IMR-90 (cell line): ENCODE results near the gene ANKRD13B. TPM values are rescaled to one million over a fixed set of nuclear protein-coding genes. Genes with fewer than 3 reads are reported as not detected.

Experiments used
- ATAC-seq: fragments of 200-7000 bp; cut with Tn5 transposase; 2 replicates; pipeline ENCODE4 v1.9.1; 2020; ENCODE audit warnings: low read depth, mild to moderate bottlenecking, moderate library complexity
- BruUV-seq: library from RNA; stranded (reverse); fragments of 400-500 nt; replicated peaks from 2 replicates; lab custom pipeline; 2021; lab: Mats Ljungman, UMichigan
- CTCF ChIA-PET: fragments of 300-600 bp; formaldehyde crosslinking; extraction: SDS; loops from one replicate; lab custom pipeline; 2021; ENCODE audit warnings: antibody characterized with exemption; lab: Yijun Ruan, JAX
- POLR2A ChIA-PET: fragments of 300-600 bp; sonication (Branson Sonifier 250); formaldehyde crosslinking; loops from one replicate; lab custom pipeline; 2022; ENCODE audit warnings: antibody characterized with exemption; ENCODE audit not compliant: unreplicated experiment; lab: Charles Lee
- DNase-seq: peaks from one replicate; pipeline ENCODE4 v3.0.0; 2013
- H2AFZ ChIP-seq: replicated peaks from 2 replicates; pipeline ENCODE3; 2013; ENCODE audit warnings: low read length, mild to moderate bottlenecking; ENCODE audit not compliant: poor library complexity
- H2AK5ac ChIP-seq: 2 replicates; pipeline ENCODE4 v1.6.1; 2013; ENCODE audit warnings: low read depth, low read length, inconsistent platforms
- H2AK9ac ChIP-seq: replicated peaks from 2 replicates; pipeline ENCODE3; 2013; ENCODE audit warnings: mild to moderate bottlenecking, low read depth, low read length, moderate library complexity; ENCODE audit not compliant: poor library complexity
- H2BK120ac ChIP-seq: 2 replicates; pipeline ENCODE4 v1.6.1; 2013; ENCODE audit warnings: low read depth, low read length, inconsistent platforms
- H2BK15ac ChIP-seq: 3 replicates; pipeline ENCODE4 v1.6.1; 2013; ENCODE audit warnings: low read depth, low read length, inconsistent platforms
- H2BK20ac ChIP-seq: 2 replicates; pipeline ENCODE4 v1.6.1; 2013; ENCODE audit warnings: low read depth, mild to moderate bottlenecking, inconsistent platforms, low read length, moderate library complexity
- H2BK5ac ChIP-seq: 2 replicates; pipeline ENCODE4 v1.6.1; 2013; ENCODE audit warnings: mild to moderate bottlenecking, low read depth, low read length, inconsistent platforms; ENCODE audit not compliant: poor library complexity, severe bottlenecking
- H3K14ac ChIP-seq: replicated peaks from 2 replicates; pipeline ENCODE4 v1.6.1; 2013; ENCODE audit warnings: low read depth, low read length, inconsistent platforms
- H3K18ac ChIP-seq: 2 replicates; pipeline ENCODE4 v1.6.1; 2013; ENCODE audit warnings: low read depth, low read length, control low read depth
- H3K23ac ChIP-seq: 2 replicates; pipeline ENCODE4 v1.6.1; 2013; ENCODE audit warnings: low read depth, low read length, inconsistent platforms
- H3K27ac ChIP-seq: 2 replicates; pipeline ENCODE4 v1.5.1; 2013; ENCODE audit warnings: mild to moderate bottlenecking, control low read depth, low read length; ENCODE audit not compliant: insufficient read depth
- H3K27me3 ChIP-seq: 2 replicates; pipeline ENCODE4 v1.6.1; 2013; ENCODE audit warnings: low read length; ENCODE audit not compliant: control insufficient read depth, insufficient read depth
- H3K36me3 ChIP-seq: 2 replicates; pipeline ENCODE4 v1.6.1; 2013; ENCODE audit warnings: low read length, mixed read lengths; ENCODE audit not compliant: control insufficient read depth, insufficient read depth
- H3K4ac ChIP-seq: 2 replicates; pipeline ENCODE4 v1.6.1; 2013; ENCODE audit warnings: low read depth, low read length, inconsistent platforms
- H3K4me1 ChIP-seq: 2 replicates; pipeline ENCODE4 v1.6.1; 2013; ENCODE audit warnings: low read length, mixed read lengths; ENCODE audit not compliant: control insufficient read depth, insufficient read depth
- H3K4me2 ChIP-seq: 2 replicates; pipeline ENCODE4 v1.6.1; 2013; ENCODE audit warnings: low read depth, mild to moderate bottlenecking, control low read depth, low read length, moderate library complexity
- H3K4me3 ChIP-seq: 2 replicates; pipeline ENCODE4 v1.5.1; 2013; ENCODE audit warnings: low read depth, mild to moderate bottlenecking, control low read depth, low read length, moderate library complexity; ENCODE audit not compliant: insufficient read depth
- H3K56ac ChIP-seq: 2 replicates; pipeline ENCODE4 v1.6.1; 2013; ENCODE audit warnings: low read length, inconsistent platforms; ENCODE audit not compliant: insufficient read depth; ENCODE audit errors: extremely low read depth
- H3K79me1 ChIP-seq, 2 experiments: 2 replicates each; pipeline ENCODE4 v1.6.1; 2013; ENCODE audit warnings: low read length in 2 of 2, inconsistent platforms in 1 of 2, low read depth in 1 of 2
- H3K9ac ChIP-seq: 2 replicates; pipeline ENCODE4 v1.6.1; 2013; ENCODE audit warnings: low read depth, low read length, control low read depth
- H3K9me1 ChIP-seq: 2 replicates; pipeline ENCODE4 v1.6.1; 2013; ENCODE audit warnings: low read length, inconsistent platforms; ENCODE audit not compliant: insufficient read depth
- H3K9me3 ChIP-seq: 2 replicates; pipeline ENCODE4 v1.6.1; 2013; ENCODE audit warnings: low read length; ENCODE audit not compliant: control insufficient read depth, insufficient read depth
- H4K20me1 ChIP-seq: 2 replicates; pipeline ENCODE4 v1.6.1; 2013; ENCODE audit warnings: low read length, inconsistent platforms; ENCODE audit not compliant: insufficient read depth
- H4K5ac ChIP-seq: 2 replicates; pipeline ENCODE4 v1.6.1; 2013; ENCODE audit warnings: mild to moderate bottlenecking, low read depth, low read length, control low read depth
- H4K8ac ChIP-seq, 2 experiments: 2 replicates each; pipeline ENCODE4 v1.6.1; 2013; ENCODE audit warnings: low read depth in 2 of 2, low read length in 2 of 2, control low read depth in 1 of 2, inconsistent platforms in 1 of 2
- H4K91ac ChIP-seq: 2 replicates; pipeline ENCODE4 v1.6.1; 2013; ENCODE audit warnings: low read depth, low read length, inconsistent platforms; ENCODE audit not compliant: insufficient read depth
- BHLHE40 ChIP-seq: fragments of 150-350 bp; IDR thresholded peaks from 2 replicates; pipeline ENCODE4 v1.6.1; 2016; ENCODE audit warnings: mild to moderate bottlenecking, low read depth, low read length
- CEBPB ChIP-seq: IDR thresholded peaks from 2 replicates; pipeline ENCODE4 v1.6.1; 2012; ENCODE audit warnings: low read depth, low read length, improper control_type of control experiment
- ELK1 ChIP-seq: fragments of 150-350 bp; IDR thresholded peaks from 2 replicates; pipeline ENCODE4 v1.6.1; 2016; ENCODE audit warnings: low read depth, mild to moderate bottlenecking, low read length, moderate library complexity, borderline replicate concordance
- FOS ChIP-seq: fragments of 150-350 bp; IDR thresholded peaks from 2 replicates; pipeline ENCODE4 v1.6.1; 2016; ENCODE audit warnings: low read depth, low read length
- MAFK ChIP-seq: IDR thresholded peaks from 2 replicates; pipeline ENCODE4 v1.6.1; 2012; ENCODE audit warnings: low read depth, low read length, improper control_type of control experiment
- MAZ ChIP-seq: IDR thresholded peaks from 2 replicates; pipeline ENCODE4 v1.6.1; 2012; ENCODE audit warnings: low read depth, mild to moderate bottlenecking, low read length, improper control_type of control experiment, moderate library complexity, borderline replicate concordance
- MXI1 ChIP-seq: IDR thresholded peaks from 2 replicates; pipeline ENCODE4 v1.6.1; 2012; ENCODE audit warnings: low read depth, mild to moderate bottlenecking, low read length, moderate library complexity, borderline replicate concordance
- NFE2L2 ChIP-seq: fragments of 150-350 bp; IDR thresholded peaks from 2 replicates; pipeline ENCODE4 v1.6.1; 2016; ENCODE audit warnings: low read depth, mild to moderate bottlenecking, low read length
- POLR2A ChIP-seq: IDR thresholded peaks from 2 replicates; pipeline ENCODE4 v1.6.1; 2012; ENCODE audit warnings: mild to moderate bottlenecking, low read depth, low read length
- RAD21 ChIP-seq: IDR thresholded peaks from 2 replicates; pipeline ENCODE4 v1.6.1; 2012; ENCODE audit warnings: low read length, improper control_type of control experiment
- RCOR1 ChIP-seq: IDR thresholded peaks from 2 replicates; pipeline ENCODE4 v1.6.1; 2012; ENCODE audit warnings: mild to moderate bottlenecking, low read length, improper control_type of control experiment; ENCODE audit not compliant: insufficient replicate concordance
- WGBS, 2 experiments: methylation state at CpG; one replicate each; pipeline versions ENCODE4 v1.1.5 to v1.1.7; 2013; ENCODE audit warnings: missing lambda C conversion rate in 2 of 2; ENCODE audit not compliant: insufficient read length in 1 of 2; ENCODE audit errors: extremely low coverage in 2 of 2; 5-methylcytosine and 5-hydroxymethylcytosine counted together
- dilution Hi-C: fragments of 300-500 bp; cut with HindIII; formaldehyde crosslinking; loops from one replicate; pipeline ENCODE4 v1.14.3; 2018; ENCODE audit warnings: low sequenced_read_pairs; ENCODE audit not compliant: unreplicated experiment
- in situ Hi-C: fragments of 300-500 bp; cut with MboI; formaldehyde crosslinking; loops from 3 replicates; pipeline ENCODE4 v1.14.3; 2019; ENCODE audit warnings: low sequenced_read_pairs, inconsistent platforms, mixed read lengths
- intact Hi-C: fragments of 100-400 bp; cut with micrococcal nuclease; formaldehyde crosslinking; loops from 2 replicates; pipeline ENCODE4 v1.10.0; 2022
- polyA plus RNA-seq, 3 experiments: library from polyadenylated mRNA; depleted of rRNA; stranded (reverse); fragments of >200 nt; gene quantifications; 2 replicates each; pipeline ENCODE4 v1.2.3, GENCODE V29; 2012; ENCODE audit warnings: low replicate concordance in 1 of 3
- total RNA-seq: library from RNA; depleted of rRNA; stranded (reverse); fragments of >200 nt; gene quantifications from 2 replicates; pipeline ENCODE4 v1.2.3, GENCODE V29; 2012
- TF ChIP-seq, protein P1 (sequence below): fragments of 150-350 bp; IDR thresholded peaks from 2 replicates; pipeline ENCODE4 v1.6.1; 2017; ENCODE audit warnings: mild to moderate bottlenecking, antibody characterized with exemption, low read length, low read depth

The ANKRD13B gene
- total and polyA plus RNA-seq, 2 of the 4 experiments (the other 2 are of a cell fraction): 0.90 to 4.0 TPM

GRCh38 chr17:29622337-29623282 is 29.7 kb downstream of the ANKRD13B start, which contains the start of gene CORO6:
Gene CORO6 (minus strand): TSS chr17:29622912. CDS start chr17:29621421, 1,491 bp downstream.
- H3K27ac ChIP-seq: no peak within 1 kb of the TSS; the same call in 1 of the 2 replicates

More at GRCh38 chr17:29622337-29623282, 29.7 kb downstream of the ANKRD13B start, which contains the start of gene CORO6:
- Histone ChIP-seq H3K9ac (peak within 1 kb of the TSS; percentile 40), H3K4me2 (peak within 1 kb of the TSS; percentile 83), H4K20me1 (peaks cover 4% of the 10 kb centered on the region; the same call in 1 of the 2 replicates), H3K9me3 (no peaks in the 10 kb centered on the region), H3K79me1 (peaks cover 0 to 22% of the 10 kb centered on the region in 2 experiments; a peak in 1 of 4 replicates), H4K5ac (no peak within 1 kb of the TSS; the same call in 1 of the 2 replicates), H3K4ac (peak within 1 kb of the TSS; percentile 16; the same call in 1 of the 2 replicates), H3K14ac (peak within 1 kb of the TSS; percentile 16; the same call in 1 of the 2 replicates), H4K8ac (peak within 1 kb of the TSS in 1 of 2 experiments; percentile 61; a peak in 1 of 4 replicates), H3K27me3 (no peaks in the 10 kb centered on the region), H3K4me1 (peaks cover 15% of the 10 kb centered on the region), H3K23ac (no peak within 1 kb of the TSS), H3K56ac (no peak within 1 kb of the TSS), H2BK15ac (no peak within 1 kb of the TSS), H2BK5ac (peak within 1 kb of the TSS; percentile 9), H2BK20ac (0 out of 2 replicates have a peak within 1 kb of the TSS, but pooled peaks have one; percentile 29), H4K91ac (no peak within 1 kb of the TSS; the same call in 1 of the 2 replicates), H3K36me3 (peaks cover 2% of the 10 kb centered on the region; the same call in 1 of the 2 replicates), H2AK5ac (peak within 1 kb of the TSS; percentile 70; the same call in 1 of the 2 replicates), H3K18ac (no peak within 1 kb of the TSS), H3K4me3 (peak within 1 kb of the TSS; percentile 66), H2BK120ac (peak within 1 kb of the TSS; percentile 8; the same call in 1 of the 2 replicates), H2AK9ac (peak within 1 kb of the TSS; percentile 87), H2AFZ (peak within 1 kb of the TSS; percentile 96), H3K9me1 (peaks cover 24% of the 10 kb centered on the region)
- dilution Hi-C loops: no loop called here
- intact Hi-C loops: no loop called here
- WGBS, 2 experiments: 5% methylated on average over 18 of the region's 77 CpGs; no CpG with 5 or more reads in 1 of the 2 experiments
- peak; percentile 91 for ATAC-seq
- ChIA-PET CTCF (interaction anchor here (1.1 kb wide), 1 partner anchor 157 kb away, joined by 3 read pairs; no protein-coding TSS in a partner anchor), POLR2A (no interaction called here)
- in situ Hi-C loops: no loop called here
- peak; percentile 23 for DNase-seq
- BruUV-seq: no TSS peak
- no peak for TF ChIP-seq MAZ
- no peak for TF ChIP-seq BHLHE40
- no peak for TF ChIP-seq FOS
- TF ChIP-seq POLR2A: no peak
- no peak for TF ChIP-seq MXI1
- no peak for TF ChIP-seq MAFK
- no peak for TF ChIP-seq RCOR1
- TF ChIP-seq RAD21: no peak
- TF ChIP-seq CEBPB: no peak
- TF ChIP-seq NFE2L2: no peak
- TF ChIP-seq ELK1: no peak
- TF ChIP-seq, protein P1, sequence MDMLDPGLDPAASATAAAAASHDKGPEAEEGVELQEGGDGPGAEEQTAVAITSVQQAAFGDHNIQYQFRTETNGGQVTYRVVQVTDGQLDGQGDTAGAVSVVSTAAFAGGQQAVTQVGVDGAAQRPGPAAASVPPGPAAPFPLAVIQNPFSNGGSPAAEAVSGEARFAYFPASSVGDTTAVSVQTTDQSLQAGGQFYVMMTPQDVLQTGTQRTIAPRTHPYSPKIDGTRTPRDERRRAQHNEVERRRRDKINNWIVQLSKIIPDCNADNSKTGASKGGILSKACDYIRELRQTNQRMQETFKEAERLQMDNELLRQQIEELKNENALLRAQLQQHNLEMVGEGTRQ: no peak
